HG03520 (cell line): ENCODE measurements around the gene CYBC1.

Experiments
- ATAC-seq: cut with Tn5 transposase; IDR thresholded peaks from one replicate; pipeline ENCODE4 v1.9.1; 2021; ENCODE audit warnings: mild to moderate bottlenecking, moderate library complexity; ENCODE audit not compliant: unreplicated experiment

Gene CYBC1

DNA sequence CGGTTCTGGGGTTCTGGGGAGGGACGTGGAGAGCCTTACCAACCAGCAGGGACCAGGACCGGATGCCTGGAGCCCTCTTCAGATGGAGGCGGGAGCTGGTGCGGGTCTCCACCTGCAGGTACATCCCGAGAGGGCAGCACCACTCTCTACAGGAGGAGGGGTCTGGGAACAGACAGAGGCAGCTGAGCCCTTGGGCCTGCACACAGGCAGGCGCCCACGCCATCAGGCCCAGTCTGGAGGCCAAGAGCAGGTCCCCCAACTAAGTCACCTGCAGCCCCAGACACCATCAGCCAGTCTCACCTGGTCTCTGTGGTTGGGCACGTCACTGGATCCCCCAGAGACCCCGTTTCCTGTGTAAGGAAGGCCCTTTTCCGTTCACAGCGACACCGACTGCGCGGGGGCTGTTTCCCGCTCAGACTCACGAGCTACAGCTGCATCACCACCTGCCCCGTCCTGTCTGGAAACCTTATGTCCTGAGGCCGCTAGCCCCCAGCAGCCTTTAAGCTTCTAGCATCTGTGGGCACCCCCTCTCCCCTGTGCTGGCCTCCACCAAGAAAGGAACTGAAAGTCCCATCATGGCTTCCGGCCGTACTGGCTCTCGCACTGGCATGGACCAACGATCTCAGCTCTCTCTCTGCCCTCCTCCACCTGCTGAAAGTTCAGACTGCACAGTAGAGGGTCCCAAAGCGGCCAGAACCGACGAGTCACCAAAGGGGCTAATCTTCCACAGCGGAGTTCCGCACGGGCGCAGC is 1.2 kb downstream of the CYBC1 start:
- peak; percentile 45 for ATAC-seq

DNA sequence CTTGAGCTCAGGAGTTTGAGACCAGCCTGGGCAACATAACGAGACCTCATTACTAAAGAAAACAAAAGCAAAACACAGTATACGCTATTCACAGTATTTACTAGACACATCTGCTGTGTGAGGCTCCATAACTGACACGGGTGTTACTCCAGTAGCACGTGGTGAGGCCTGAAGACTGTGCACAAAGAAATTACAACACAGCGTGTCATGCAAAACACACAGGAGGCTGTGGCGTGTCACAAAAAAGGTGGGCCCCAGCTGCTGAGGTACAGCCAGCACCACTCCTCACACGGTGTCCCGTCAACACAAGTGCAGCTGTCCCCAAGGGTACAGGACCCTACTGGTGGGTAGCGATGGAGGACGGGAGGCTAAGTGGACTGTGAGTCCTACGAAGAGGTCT is 2.7 kb downstream of the CYBC1 start:
- ATAC-seq = no peak

DNA sequence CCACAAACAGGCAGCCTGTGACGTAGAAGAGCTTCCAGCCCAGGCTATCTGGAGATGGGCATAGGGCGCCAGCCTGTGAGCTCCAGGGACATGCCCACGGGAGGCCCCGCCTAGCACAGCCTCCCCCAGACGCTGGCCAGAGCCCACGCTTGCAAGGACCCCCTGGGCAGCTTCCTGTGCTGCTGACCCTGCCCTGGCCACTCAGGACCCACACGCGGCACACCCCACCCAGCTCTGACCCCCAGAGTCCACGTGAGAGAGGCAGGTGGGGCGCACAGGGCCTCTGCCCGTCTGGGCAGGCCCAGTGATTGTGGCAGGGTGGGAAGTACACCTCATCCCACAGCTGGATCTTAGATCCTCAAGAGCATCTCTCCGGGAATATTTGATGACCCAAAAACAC is 3.9 kb downstream of the CYBC1 start:
- ATAC-seq = no peak

DNA sequence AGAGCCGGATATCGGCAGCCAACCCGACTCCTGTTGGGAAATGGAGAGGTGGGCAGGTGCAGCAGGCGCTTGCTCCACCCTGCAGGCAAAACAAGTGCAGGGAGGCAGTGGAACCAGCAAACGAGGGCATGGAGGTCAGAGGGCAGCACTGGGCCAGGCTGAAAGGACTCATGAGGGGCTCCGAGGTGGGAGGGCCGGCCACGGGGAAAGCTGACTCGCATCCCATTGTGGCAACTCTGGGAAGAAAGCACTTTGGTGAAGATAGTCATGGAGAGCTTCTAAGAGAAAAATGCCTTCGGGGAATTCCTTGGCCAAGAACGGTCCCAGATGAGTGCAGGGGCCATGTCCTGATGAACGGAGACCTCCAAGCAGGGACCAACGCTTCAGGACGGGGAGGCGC is 4.4 kb downstream of the CYBC1 start:
- no peak for ATAC-seq

DNA sequence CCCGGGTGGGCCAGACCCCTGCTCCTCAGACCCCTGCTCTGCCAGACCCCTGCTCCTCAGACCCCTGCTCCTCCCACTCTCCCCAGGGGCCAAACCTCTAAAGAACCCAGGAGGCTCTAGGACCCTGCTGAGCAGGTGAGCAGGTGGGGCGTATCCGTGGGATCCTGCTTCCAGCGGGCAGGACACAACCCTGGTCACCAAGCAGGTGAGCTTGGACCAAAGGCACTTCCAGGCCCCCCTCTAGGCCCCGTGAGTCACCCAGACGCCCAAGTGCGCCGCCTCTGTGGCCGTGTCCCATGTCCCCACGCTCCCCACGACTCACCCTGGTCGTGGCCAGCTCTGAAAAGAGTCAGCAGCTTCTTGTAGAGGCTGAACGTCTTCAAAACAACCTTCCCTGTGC is 5.0 kb downstream of the CYBC1 start:
- no peak for ATAC-seq

DNA sequence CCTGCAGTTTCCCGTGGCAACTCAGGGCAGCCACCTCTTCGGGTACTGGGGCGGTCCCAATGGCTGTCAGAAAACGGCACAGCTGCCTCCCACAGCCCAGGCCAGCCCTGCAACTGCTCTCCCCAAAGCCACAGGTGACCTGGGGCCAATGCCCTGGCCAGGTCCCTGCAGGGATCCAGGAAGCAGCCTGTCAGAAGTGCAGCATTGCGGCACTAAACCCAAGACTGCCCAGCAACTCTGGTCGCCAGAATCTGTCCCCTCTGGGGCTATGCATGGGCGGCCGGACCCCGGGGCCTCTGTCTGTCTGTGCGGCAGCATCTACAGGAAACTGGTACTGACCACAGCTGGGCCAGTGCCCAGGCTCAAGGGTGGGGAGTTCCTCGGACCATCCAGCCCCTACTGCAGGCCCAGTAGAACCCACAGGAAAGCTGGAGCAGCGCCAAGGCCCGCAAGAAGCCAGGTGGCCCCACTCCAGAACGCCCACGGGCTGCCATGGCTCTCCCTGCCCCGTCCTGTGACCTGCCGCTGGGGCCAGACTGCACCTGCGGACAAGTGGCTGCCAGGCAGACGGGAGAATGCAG is 5.5 kb downstream of the CYBC1 start:
- no peak for ATAC-seq

DNA sequence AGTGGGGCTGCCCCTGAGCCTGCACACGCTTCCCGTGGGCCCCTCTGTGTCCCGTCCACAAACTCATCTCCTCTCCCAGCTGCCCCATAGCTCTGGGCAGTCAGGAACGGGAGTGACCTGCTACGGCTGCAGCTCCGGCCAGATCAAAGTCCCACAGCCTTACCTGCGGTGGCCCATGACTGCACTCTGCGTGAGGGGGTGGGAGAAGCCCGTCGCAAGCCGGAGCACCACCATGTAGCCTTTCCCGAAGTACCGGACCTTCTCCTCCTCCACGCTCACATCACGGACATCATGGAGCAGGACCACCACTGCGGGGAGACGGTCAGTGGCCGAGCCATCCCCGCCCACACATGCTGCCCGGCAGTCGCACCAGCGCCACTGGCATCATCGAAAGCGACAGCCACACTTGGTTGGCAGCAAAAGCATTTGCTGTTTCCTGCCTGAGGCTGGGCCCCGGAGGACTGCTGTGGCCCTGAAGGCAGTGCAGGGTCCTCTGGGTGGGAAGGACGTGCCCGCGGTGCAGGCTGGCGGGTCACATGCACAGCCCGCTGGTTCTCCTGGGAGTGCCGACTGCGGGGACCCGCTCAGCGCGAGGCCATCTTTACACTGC is 6.2 kb downstream of the CYBC1 start:
- no peak for ATAC-seq

DNA sequence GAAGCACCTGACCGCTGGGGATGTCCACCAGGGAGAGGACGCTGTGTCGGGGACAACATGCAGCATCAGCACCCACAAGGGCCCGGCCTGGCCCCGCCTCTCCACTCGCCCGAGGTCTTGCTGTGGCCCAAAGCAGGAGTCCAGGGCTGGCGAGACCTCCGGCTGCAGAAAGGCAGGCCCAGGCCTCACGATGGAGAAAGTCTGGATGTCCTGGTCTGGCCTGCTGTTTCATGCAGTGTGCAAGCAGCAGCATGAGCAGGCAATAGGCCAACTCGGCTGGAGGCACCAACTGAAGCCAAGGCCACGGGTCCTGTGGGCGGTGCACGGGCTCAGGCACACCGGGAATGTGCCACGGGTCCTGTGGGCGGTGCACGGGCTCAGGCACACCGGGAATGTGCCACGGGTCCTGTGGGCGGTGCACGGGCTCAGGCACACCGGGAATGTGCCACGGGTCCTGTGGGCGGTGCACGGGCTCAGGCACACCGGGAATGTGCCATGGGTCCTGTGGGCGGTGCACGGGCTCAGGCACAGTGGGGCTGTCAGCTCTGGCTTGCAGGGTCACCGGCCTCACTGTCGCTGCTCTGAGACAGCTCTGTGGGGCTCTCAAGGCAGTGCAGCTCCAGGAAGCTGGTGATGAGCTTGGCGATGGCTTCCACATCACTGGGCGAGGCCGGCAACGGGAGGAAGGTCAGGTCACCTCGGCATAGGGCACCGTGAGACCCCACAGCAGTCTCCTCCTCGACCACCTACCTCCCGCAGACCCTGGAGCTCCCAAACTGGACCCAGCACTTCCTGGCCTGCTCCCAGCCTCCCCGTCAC is 6.9 kb downstream of the CYBC1 start:
- no peak for ATAC-seq

DNA sequence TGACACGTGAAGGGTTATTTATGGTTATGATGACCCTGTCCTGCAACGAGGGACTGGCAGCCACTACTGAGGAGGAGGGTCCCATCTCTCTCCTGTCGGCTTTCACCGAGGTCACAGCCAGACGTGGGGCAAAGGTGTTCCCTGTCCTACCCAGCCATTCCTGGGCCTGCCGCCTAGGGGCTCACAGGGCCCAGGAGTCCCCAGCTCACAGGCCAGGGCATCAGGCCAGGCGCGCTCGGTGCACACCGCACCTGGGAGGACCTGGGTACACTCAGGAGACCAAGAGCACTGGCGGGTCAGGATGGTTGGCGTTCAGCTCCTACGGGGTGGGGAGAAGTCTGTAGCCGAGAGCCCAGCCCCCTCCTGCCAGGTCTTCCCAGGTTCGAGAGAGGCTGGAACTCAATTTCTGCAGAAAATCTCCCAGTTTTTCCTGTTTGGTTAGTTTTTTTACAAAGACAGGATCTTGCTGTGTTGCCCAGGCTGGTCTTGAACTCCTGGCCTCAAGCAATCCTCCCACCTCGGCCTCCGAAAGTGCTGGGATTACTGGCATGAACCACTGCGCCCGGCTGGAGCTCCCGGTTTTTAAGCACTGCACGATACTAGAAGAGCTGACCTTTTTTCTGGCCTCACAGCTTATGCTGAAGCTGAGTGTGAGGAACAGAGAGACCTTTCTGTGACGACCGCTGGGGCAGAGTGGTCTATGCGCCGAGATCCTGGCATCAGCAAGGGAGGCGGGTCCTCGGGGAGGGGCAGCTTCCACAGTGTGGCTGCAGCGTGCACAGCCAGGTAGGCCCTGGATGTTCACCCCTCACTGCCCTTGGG is 7.7 kb downstream of the CYBC1 start:
- no peak for ATAC-seq

DNA sequence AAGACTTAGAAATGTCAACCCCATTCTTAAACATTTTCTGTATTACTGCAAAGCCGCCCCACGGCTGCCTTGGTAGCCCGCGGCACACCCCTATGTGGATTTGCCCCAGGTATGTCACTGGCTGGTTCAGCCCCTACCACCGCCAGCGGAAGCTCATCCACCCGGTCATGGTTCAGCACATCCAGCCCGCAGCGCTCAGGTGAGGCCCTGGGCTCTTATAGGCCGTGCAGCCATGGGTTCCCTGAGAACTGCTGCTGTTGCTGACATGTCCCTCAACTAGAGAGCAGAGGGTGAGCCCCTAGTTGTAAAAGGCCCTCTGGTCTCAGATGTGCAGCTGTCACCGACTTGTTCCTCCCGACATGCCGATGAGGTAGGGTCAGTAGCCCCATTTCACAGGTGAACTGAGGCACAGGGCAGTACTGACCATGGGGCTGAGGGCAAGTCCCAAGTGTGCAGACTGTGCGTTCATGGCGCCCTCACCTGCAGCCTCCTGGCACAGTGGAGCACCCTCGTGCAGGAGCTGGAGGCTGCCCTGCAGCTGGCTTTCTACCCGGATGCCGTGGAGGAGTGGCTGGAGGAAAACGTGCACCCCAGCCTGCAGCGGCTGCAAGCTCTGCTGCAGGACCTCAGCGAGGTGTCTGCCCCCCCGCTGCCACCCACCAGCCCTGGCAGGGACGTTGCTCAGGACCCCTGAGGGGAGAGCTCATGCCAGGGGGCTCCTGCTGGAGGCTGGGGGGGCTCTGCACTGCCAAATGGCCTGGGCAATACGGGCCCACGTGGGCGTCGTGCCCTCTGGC is 8.7 kb downstream of the CYBC1 start:
- no peak for ATAC-seq

DNA sequence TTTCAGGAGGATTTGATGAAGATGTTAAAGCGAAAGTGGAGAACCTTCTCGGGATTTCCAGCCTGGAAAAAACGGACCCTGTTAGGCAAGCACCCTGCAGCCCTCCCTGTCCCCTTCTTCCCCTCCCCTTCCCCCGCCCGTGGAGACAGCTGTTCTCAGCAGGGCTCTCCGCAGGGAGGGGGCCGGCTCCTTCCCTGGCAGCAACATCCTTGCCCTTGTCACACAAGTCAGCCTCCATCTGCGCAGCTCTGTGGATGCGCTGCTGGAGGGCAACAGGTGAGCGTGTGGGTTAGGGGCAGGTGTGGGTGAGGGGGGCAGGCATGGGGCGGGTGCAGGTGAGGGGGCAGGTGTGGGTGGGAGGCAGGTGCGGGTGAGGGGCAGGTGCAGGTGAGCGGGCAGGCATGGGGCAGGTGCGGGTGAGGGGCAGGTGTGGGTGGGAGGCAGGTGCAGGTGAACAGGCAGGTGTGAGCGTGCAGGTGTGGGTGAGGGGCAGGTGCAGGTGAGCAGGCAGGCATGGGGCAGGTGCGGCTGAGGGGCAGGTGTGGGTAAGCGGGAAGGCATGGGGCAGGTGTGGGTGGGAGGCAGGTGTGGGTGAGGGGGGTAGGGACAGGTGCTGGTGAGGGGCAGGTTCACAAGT is 9.4 kb downstream of the CYBC1 start:
- no peak for ATAC-seq

DNA sequence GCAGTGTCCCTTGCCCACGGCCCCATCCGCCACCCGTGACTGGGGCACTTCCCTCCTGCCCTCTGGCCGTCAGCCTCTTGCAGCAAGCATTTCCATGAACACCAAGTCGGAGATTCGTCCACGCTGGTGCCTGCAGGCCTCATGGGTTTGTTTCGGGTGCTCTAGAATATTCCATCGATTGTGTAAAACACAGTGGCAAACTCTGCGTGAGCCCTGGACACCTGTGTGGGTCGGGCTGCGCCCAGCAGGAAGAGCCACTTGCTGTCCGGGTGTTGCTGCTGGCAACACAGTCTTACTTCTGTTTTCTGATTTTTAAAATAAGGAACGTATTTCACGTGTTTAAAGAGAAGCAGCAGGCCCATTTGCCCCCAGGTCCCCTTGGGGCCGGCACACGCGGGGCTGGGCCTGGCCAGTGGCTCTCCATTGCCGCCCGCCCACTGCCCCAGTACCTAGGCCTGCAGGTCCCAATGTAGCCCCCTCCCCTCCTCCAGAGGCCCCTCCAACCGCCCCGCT is 10.0 kb downstream of the CYBC1 start:
- no peak for ATAC-seq

DNA sequence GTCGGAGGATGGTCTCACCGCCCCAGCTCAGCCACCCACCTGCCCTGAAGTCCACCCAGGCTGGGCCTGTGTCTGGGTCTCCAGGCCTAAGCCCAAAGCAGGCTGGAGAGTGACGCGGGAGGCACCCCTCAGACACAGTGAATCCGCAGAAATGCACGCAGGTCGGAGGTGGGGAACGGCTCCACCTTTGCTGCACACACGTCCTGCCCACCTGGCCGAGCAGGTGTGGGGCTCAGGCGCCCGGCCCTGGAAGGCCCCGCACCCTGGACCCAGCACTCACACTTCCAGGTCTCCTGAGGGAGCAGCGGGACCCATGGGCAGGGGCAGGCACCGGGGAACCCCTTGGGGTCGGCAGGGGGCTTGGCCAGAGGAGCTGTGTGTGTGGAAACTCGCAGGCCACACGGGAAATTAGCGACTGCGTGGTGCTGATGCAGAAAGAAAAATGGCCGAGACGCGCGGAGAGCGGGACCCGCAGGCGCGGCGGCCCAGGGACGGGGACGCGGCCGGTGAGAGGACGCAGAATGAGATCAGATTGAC is 10.7 kb downstream of the CYBC1 start:
- no peak for ATAC-seq

DNA sequence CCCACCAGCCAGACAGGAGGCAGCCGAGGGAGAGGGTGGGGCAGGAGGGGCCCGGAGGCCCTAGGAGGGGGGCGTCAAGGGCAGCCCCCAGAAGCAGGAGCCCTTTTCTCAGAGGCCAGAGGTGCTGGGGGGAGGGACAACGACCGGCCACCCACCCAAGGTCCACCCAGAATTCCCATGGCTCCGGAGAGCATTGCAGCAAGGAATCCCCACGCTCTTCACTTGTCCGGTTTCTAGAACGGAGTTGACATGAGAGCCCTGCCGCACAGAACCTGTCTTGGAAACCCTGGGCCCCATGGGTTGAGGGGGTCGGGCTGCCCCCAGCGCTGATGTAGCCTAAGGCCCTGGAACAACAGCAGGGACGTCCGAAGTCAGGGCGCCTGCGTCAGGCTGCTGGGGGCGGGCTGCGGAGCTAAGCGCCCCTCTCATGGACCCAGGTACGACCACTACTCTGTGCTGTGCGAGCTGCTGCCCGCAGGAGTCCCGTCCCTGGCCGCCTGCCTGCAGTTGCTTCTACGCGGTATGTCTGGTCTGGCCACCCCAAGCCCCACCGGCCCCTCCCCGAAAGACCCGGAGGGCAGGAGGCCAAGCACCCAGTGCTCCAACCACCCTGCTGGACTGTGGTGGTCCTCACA is 11.2 kb downstream of the CYBC1 start:
- no peak for ATAC-seq

DNA sequence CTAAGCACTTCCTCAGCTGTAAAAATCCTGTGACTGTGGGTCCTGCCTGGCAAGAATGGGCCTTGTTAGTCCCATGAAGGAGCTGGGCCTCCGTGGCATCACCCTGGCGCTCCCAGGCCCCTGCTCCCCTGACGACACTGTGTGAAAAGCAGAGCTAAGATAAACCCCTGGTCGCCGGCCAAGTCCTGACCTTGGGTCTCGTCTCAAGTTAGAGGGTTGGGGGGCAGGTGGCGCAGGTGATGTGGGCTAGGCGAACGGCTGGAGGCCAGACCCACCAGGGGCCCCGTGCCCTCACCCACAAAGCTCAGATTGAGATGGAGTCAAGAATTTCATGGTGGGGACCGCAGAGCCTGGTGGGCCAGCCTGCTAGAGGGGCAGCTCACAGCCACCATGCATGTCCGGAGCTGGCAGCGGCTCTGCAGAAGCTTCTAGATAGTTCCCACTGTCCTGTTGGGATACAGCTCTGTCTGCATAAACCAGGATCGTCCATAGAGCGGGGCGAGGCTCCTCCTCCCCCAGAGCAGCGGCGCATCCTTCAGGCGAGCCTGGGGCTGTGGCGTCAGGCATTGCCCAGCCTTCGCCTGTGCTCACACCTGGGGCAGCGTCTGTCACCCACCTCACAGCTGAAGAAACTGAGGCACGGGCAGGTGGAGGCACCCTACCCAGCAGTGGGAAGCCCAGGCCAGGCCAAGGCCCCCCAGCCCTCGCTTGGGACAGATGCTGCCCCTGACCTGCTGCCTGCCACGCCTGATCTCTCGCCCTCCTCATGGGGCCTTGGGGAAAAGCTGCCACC is 12.0 kb downstream of the CYBC1 start:
- ATAC-seq = no peak

DNA sequence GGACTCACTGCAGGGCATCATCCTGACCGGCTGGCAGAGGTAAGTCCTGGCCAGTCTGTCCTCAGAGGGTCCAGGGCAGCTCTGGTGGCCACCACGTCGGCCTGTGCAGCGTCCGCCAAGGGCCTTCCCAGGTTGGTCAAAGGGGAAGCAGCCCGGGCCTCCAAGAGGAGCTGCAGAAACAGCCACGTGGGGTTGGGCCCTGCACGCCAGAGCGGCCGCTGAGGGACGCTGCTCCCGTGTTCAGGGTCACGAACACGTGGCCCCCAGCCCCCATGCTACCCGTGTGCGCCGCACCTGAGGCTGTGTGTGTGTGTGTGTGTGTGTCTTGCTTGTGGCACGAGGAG is 13.3 kb downstream of the CYBC1 start:
- no peak for ATAC-seq

DNA sequence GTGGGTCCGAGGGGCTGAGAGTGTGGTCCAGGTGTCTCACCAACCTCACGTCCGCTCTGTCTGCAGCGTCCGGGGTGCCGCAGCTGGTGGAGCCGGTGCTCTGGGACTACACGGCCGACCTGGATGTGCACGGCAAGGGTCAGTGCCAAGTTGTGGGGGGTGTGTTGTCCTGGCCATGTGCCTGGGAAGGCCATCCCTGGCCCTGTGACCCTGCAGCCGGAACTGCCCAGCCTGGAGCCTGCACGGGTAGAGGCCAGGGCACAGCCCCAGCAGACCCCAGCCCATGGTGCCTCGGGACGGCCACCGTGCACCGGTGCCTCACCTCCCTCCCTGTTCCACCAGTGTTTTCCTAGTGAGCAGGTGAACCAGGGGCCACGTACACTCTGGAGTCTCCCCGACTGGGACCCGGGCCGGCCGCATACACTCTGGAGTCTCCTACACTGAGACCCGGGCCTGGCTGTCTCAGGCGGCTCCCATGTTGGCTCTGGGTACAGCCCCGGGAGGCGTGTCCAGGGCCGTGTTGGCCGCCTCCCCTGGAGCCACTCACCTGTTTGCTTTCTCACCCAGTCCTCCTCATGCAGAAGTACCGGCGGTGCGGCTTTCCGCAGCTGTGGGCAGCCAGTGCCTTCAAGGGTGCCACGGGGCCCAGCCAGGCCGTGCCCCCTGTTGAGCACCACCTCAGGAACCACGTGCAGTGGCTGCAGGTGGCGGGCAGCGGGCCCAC is 13.8 kb downstream of the CYBC1 start:
- no peak for ATAC-seq
